Aorta (tissue), 5 donors: Measurements from ENCODE around the gene WEE1. TPM values are rescaled to one million over a fixed set of nuclear protein-coding genes. Genes with fewer than 3 reads are reported as not detected.
"Not testable (repeated sequence)": the region's sequence is repeated elsewhere in the genome, so short reads cannot be mapped to it uniquely, and the experiment has no call there.

Source experiments
- ATAC-seq: fragments of 200-7000 bp; cut with Tn5 transposase; one replicate; pipeline ENCODE4 v1.9.1; 2022; ENCODE audit warnings: moderate library complexity; ENCODE audit not compliant: low FRiP score
- DNase-seq, 2 donors: peaks; one replicate each; pipeline ENCODE4 v3.0.0-alpha.2; 2020
- H3K27ac ChIP-seq, 2 donors: one replicate each; pipeline ENCODE4 v1.5.1; 2013; ENCODE audit warnings: low read length in 2 of 2, mild to moderate bottlenecking in 2 of 2, moderate library complexity in 2 of 2, control low read depth in 1 of 2, inconsistent platforms in 1 of 2, low read depth in 1 of 2
- H3K27me3 ChIP-seq, 2 donors: one replicate each; pipeline ENCODE4 v1.6.1; 2013; ENCODE audit warnings: control low read depth in 1 of 2, low read length in 1 of 2, mild to moderate bottlenecking in 1 of 2, moderate library complexity in 1 of 2; ENCODE audit not compliant: insufficient read depth in 2 of 2, control insufficient read depth in 1 of 2
- H3K36me3 ChIP-seq, 2 donors: one replicate each; pipeline ENCODE4 v1.6.1; 2013; ENCODE audit warnings: control low read depth in 1 of 2, low read length in 1 of 2, mild to moderate bottlenecking in 1 of 2; ENCODE audit not compliant: insufficient read depth in 2 of 2, control insufficient read depth in 1 of 2
- H3K4me1 ChIP-seq, 2 donors: one replicate each; pipeline ENCODE4 v1.6.1; 2013; ENCODE audit warnings: low read length in 2 of 2, control low read depth in 1 of 2, mild to moderate bottlenecking in 1 of 2, moderate library complexity in 1 of 2; ENCODE audit not compliant: insufficient read depth in 2 of 2, control insufficient read depth in 1 of 2
- H3K4me3 ChIP-seq, 2 donors: one replicate each; pipeline ENCODE4 v1.5.1; 2013; ENCODE audit warnings: low read length in 2 of 2, control low read depth in 1 of 2, mild to moderate bottlenecking in 1 of 2
- H3K9me3 ChIP-seq: one replicate; pipeline ENCODE4 v1.6.1; 2013; ENCODE audit warnings: mild to moderate bottlenecking, low read length; ENCODE audit not compliant: control insufficient read depth
- WGBS, 2 donors: extraction: QIAGEN DNeasy Blood & Tissue Kit; methylation state at CpG; one replicate each; pipeline ENCODE4 v1.1.7; 2013; 5-methylcytosine and 5-hydroxymethylcytosine counted together
- intact Hi-C, 2 donors: fragments of 100-400 bp; cut with DNase I; formaldehyde crosslinking; loops; one replicate each; pipeline versions ENCODE4 v1.14.2 to v1.15.0; 2022
- polyA plus RNA-seq, 2 donors: library from polyadenylated mRNA; stranded (reverse); fragments of 200-250 nt; gene quantifications; one replicate each; pipeline ENCODE4 v1.2.3, GENCODE V29; 2013
- total RNA-seq, 2 donors: library from RNA; stranded (reverse); fragmentation: NEBNext Ultra II Directional; extraction: Animal tissue kit (Norgen Biotek cat#: 25700); gene quantifications; one replicate each; pipeline ENCODE4 v1.2.1, GENCODE V29; 2021
- donor health status: healthy with polysubstance abuse.
- donor health status: Bipolar disorder and iron deficiency.
- donor health status: DM: no; HTN: no; CAD: no.
- donor health status: DM: no; HTN: no; CAD: no.
- donor health status: DM: yes; HTN: yes; CAD: no.

Gene WEE1
- total and polyA plus RNA-seq, 4 donors: 9.3 to 41.3 (median 24.2) TPM

GRCh38 chr11:9601037-9601875 is 27.8 kb downstream of the WEE1 start:
- no peaks in the 10 kb centered on the region for H3K36me3 ChIP-seq
- no peak for DNase-seq
- intact Hi-C loops: no loop called here
- H3K27ac ChIP-seq: no peak overlapping the region
- no peaks in the 10 kb centered on the region for H3K9me3 ChIP-seq
- 57 to 66% methylated on average over 7 of the region's 7 CpGs for WGBS, 2 donors
- H3K27me3 ChIP-seq: no peaks in the 10 kb centered on the region
- no peak overlapping the region for H3K4me3 ChIP-seq
- no peaks in the 10 kb centered on the region for H3K4me1 ChIP-seq
- peak; percentile 23 for ATAC-seq

DNA sequence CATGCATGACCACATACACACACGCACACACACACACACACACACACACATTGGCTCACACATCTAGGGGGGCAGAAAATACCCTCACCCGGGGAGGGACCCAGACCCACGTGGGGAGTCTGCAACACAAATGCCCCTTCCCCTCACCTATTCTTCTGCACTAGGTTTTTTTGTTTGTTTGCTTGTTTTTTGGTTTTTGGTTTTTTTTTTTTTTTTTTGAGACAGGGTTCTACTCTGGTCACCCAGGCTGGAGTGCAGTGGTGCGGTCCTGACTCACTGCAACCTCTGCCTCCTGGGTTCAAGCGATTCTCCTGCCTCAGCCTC is 28.4 kb downstream of the WEE1 start:
- Histone ChIP-seq H3K4me3 (no peak overlapping the region), H3K4me1 (no peaks in the 10 kb centered on the region), H3K27me3 (no peaks in the 10 kb centered on the region), H3K36me3 (no peaks in the 10 kb centered on the region), H3K27ac (no peak overlapping the region), H3K9me3 (no peaks in the 10 kb centered on the region)
- intact Hi-C loops: no loop called here
- ATAC-seq: no peak
- DNase-seq: no peak
- WGBS, 2 donors: 78 to 81% methylated on average over 5 of the region's 5 CpGs

- H3K4me3 ChIP-seq, H3K27me3 ChIP-seq, ATAC-seq, intact Hi-C loops, DNase-seq, H3K9me3 ChIP-seq, H3K36me3 ChIP-seq, H3K4me1 ChIP-seq, H3K27ac ChIP-seq: not testable (repeated sequence)
- WGBS, 2 donors: 96 to 97% methylated on average over 14 of the region's 14 CpGs
Measured at GRCh38 chr11:9603214-9603613, 29.7 kb downstream of the WEE1 start.

DNA sequence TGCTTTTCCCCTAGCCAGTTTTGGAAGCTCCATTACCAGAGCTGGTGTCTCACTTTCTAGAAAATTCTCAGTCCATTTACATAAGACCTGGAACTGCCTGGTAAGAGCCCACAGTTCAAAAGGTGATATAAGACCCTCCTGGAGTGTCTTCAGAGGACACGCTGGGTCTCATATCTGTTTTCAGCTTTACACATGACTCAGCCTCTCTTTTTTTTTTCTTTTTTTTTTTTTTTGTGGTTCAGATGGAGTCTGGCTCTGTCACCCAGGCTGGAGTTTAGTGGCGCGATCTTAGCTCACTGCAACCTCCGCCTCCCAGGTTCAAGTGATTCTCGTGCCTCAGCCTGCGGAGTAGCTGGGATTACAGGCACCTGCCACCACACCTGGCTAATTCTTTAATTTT is 30.7 kb downstream of the WEE1 start:
- no peak overlapping the region for H3K27ac ChIP-seq
- no peaks in the 10 kb centered on the region for H3K9me3 ChIP-seq
- no peak for DNase-seq
- no peaks in the 10 kb centered on the region for H3K27me3 ChIP-seq
- H3K4me3 ChIP-seq: no peak overlapping the region
- H3K4me1 ChIP-seq: no peaks in the 10 kb centered on the region
- intact Hi-C loops: no loop called here
- no peak for ATAC-seq
- H3K36me3 ChIP-seq: no peaks in the 10 kb centered on the region
- WGBS, 2 donors: 85 to 91% methylated on average over 6 of the region's 6 CpGs

GRCh38 chr11:9605742-9606141 is 32.3 kb downstream of the WEE1 start:
- no peaks in the 10 kb centered on the region for H3K36me3 ChIP-seq
- H3K4me1 ChIP-seq: no peaks in the 10 kb centered on the region
- H3K27ac ChIP-seq: no peak overlapping the region
- intact Hi-C loops: no loop called here
- WGBS, 2 donors: 97 to 98% methylated on average over 5 of the region's 5 CpGs
- ATAC-seq (no peak), DNase-seq (no peak)
- H3K27me3 ChIP-seq: no peaks in the 10 kb centered on the region
- no peaks in the 10 kb centered on the region for H3K9me3 ChIP-seq
- H3K4me3 ChIP-seq: no peak overlapping the region

GRCh38 chr11:9606809-9607510 is 33.5 kb downstream of the WEE1 start:
- no peaks in the 10 kb centered on the region for H3K9me3 ChIP-seq
- DNase-seq: no peak
- no peaks in the 10 kb centered on the region for H3K4me1 ChIP-seq
- no peaks in the 10 kb centered on the region for H3K36me3 ChIP-seq
- intact Hi-C loops: no loop called here
- H3K4me3 ChIP-seq: no peak overlapping the region
- ATAC-seq: no peak
- H3K27ac ChIP-seq: no peak overlapping the region
- 84 to 89% methylated on average over 9 of the region's 9 CpGs for WGBS, 2 donors
- no peaks in the 10 kb centered on the region for H3K27me3 ChIP-seq

DNA sequence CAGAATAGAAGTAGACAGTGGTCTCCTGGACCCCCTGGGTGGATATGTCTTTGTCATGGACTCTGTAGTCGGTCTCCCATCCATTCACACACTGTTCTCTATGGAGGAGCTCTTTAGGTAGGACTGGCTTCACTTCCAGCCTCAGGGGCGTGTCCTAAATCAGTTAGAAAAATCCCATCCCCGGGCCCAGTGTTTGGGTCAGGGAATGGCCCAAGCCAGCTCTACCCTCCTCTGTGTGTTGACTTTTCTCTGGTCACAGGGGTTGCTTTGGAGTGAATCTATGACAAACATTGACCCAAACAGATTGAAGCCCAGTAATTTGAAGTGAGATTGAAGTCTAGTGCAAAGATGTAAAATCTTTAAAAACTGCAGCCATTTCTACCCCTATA is 34.0 kb downstream of the WEE1 start:
- H3K36me3 ChIP-seq: no peaks in the 10 kb centered on the region
- no peak for ATAC-seq
- H3K27ac ChIP-seq: no peak overlapping the region
- no peak for DNase-seq
- no peaks in the 10 kb centered on the region for H3K27me3 ChIP-seq
- no peaks in the 10 kb centered on the region for H3K9me3 ChIP-seq
- 70 to 77% methylated on average over 3 of the region's 3 CpGs for WGBS, 2 donors
- no peaks in the 10 kb centered on the region for H3K4me1 ChIP-seq
- intact Hi-C loops: no loop called here
- H3K4me3 ChIP-seq: no peak overlapping the region

- WGBS, 2 donors: 97 to 98% methylated on average over 7 of the region's 7 CpGs
- no peak for ATAC-seq
- H3K27ac ChIP-seq: no peak overlapping the region
- intact Hi-C loops: no loop called here
- no peaks in the 10 kb centered on the region for H3K4me1 ChIP-seq
- H3K4me3 ChIP-seq: no peak overlapping the region
- H3K36me3 ChIP-seq: no peaks in the 10 kb centered on the region
- no peaks in the 10 kb centered on the region for H3K9me3 ChIP-seq
- no peak for DNase-seq
- H3K27me3 ChIP-seq: no peaks in the 10 kb centered on the region
Measured at GRCh38 chr11:9609002-9609759, 35.7 kb downstream of the WEE1 start.
